ENCODE results near the gene SPIN1. TPM values are rescaled to one million over a fixed set of nuclear protein-coding genes. Genes with fewer than 3 reads are reported as not detected.

SPIN1 gene
- total and polyA plus RNA-seq, 4 donors = 22.6 to 135 (median 35.3) TPM

GRCh38 chr9:88494983-88495721 lies 106.9 kb downstream of the SPIN1 start:
- no peak for TF ChIP-seq CTCF (IDR thresholded peaks at IDR 0.05; ENCODE audit: control extremely low read depth, extremely low read depth)
- H3K9ac ChIP-seq (ENCODE audit: insufficient read depth in 1 of 2, low read length in 2 of 2) = no peak overlapping the region
- H3K4me3 ChIP-seq = no peak overlapping the region
- ATAC-seq (ENCODE audit: insufficient read depth, low FRiP score) = no peak
- H3K27me3 ChIP-seq (ENCODE audit: control insufficient read depth in 3 of 3, insufficient read depth in 3 of 3, low read length in 2 of 3) = no peaks in the 10 kb centered on the region
- H3K9me3 ChIP-seq (ENCODE audit: control insufficient read depth in 4 of 4, insufficient read depth in 3 of 4, low read length in 3 of 4) = no peaks in the 10 kb centered on the region
- no peak overlapping the region for H3K27ac ChIP-seq (ENCODE audit: low read depth in 1 of 2, low read length in 1 of 2)
- WGBS, 2 donors = 92 to 95% methylated on average over 17 of the region's 17 CpGs
- no peak for DNase-seq
- no peaks in the 10 kb centered on the region for H3K4me1 ChIP-seq (ENCODE audit: control insufficient read depth in 5 of 5, insufficient read depth in 5 of 5, low read length in 5 of 5)
- H3K36me3 ChIP-seq (ENCODE audit: control insufficient read depth in 4 of 4, insufficient read depth in 4 of 4, low read length in 4 of 4) = no peaks in the 10 kb centered on the region

- Histone ChIP-seq H3K27me3 (ENCODE audit: control insufficient read depth in 3 of 3, insufficient read depth in 3 of 3, low read length in 2 of 3) (no peaks in the 10 kb centered on the region), H3K4me1 (ENCODE audit: control insufficient read depth in 5 of 5, insufficient read depth in 5 of 5, low read length in 5 of 5) (no peaks in the 10 kb centered on the region), H3K9ac (ENCODE audit: insufficient read depth in 1 of 2, low read length in 2 of 2) (no peak overlapping the region), H3K27ac (ENCODE audit: low read depth in 1 of 2, low read length in 1 of 2) (no peak overlapping the region), H3K36me3 (ENCODE audit: control insufficient read depth in 4 of 4, insufficient read depth in 4 of 4, low read length in 4 of 4) (no peaks in the 10 kb centered on the region), H3K9me3 (ENCODE audit: control insufficient read depth in 4 of 4, insufficient read depth in 3 of 4, low read length in 3 of 4) (no peaks in the 10 kb centered on the region), H3K4me3 (no peak overlapping the region)
- WGBS, 2 donors = 94 to 100% methylated on average over 2 of the region's 2 CpGs
- ATAC-seq (ENCODE audit: insufficient read depth, low FRiP score) (no peak), DNase-seq (no peak)
- TF ChIP-seq CTCF (IDR thresholded peaks at IDR 0.05; ENCODE audit: control extremely low read depth, extremely low read depth) = no peak
Observed at GRCh38 chr9:88497224-88497623, 109.0 kb downstream of the SPIN1 start.

- Histone ChIP-seq H3K27me3 (ENCODE audit: control insufficient read depth in 3 of 3, insufficient read depth in 3 of 3, low read length in 2 of 3) (no peaks in the 10 kb centered on the region), H3K9ac (ENCODE audit: insufficient read depth in 1 of 2, low read length in 2 of 2) (no peak overlapping the region), H3K27ac (ENCODE audit: low read depth in 1 of 2, low read length in 1 of 2) (no peak overlapping the region), H3K4me3 (no peak overlapping the region), H3K36me3 (ENCODE audit: control insufficient read depth in 4 of 4, insufficient read depth in 4 of 4, low read length in 4 of 4) (no peaks in the 10 kb centered on the region), H3K4me1 (ENCODE audit: control insufficient read depth in 5 of 5, insufficient read depth in 5 of 5, low read length in 5 of 5) (no peaks in the 10 kb centered on the region), H3K9me3 (ENCODE audit: control insufficient read depth in 4 of 4, insufficient read depth in 3 of 4, low read length in 3 of 4) (no peaks in the 10 kb centered on the region)
- ATAC-seq (ENCODE audit: insufficient read depth, low FRiP score) (no peak), DNase-seq (no peak)
- 88 to 93% methylated on average over 6 of the region's 6 CpGs for WGBS, 2 donors
- TF ChIP-seq CTCF (IDR thresholded peaks at IDR 0.05; ENCODE audit: control extremely low read depth, extremely low read depth) = no peak
Observed at GRCh38 chr9:88498880-88499279, 110.6 kb downstream of the SPIN1 start.

- DNase-seq (no peak), ATAC-seq (ENCODE audit: insufficient read depth, low FRiP score) (no peak)
- no peaks in the 10 kb centered on the region for H3K27me3 ChIP-seq (ENCODE audit: control insufficient read depth in 3 of 3, insufficient read depth in 3 of 3, low read length in 2 of 3)
- H3K4me1 ChIP-seq (ENCODE audit: control insufficient read depth in 5 of 5, insufficient read depth in 5 of 5, low read length in 5 of 5) = no peaks in the 10 kb centered on the region
- 97 to 98% methylated on average over 5 of the region's 5 CpGs for WGBS, 2 donors
- no peak overlapping the region for H3K9ac ChIP-seq (ENCODE audit: insufficient read depth in 1 of 2, low read length in 2 of 2)
- no peak for TF ChIP-seq CTCF (IDR thresholded peaks at IDR 0.05; ENCODE audit: control extremely low read depth, extremely low read depth)
- no peak overlapping the region for H3K27ac ChIP-seq (ENCODE audit: low read depth in 1 of 2, low read length in 1 of 2)
- H3K4me3 ChIP-seq = no peak overlapping the region
- no peaks in the 10 kb centered on the region for H3K9me3 ChIP-seq (ENCODE audit: control insufficient read depth in 4 of 4, insufficient read depth in 3 of 4, low read length in 3 of 4)
- no peaks in the 10 kb centered on the region for H3K36me3 ChIP-seq (ENCODE audit: control insufficient read depth in 4 of 4, insufficient read depth in 4 of 4, low read length in 4 of 4)
Observed at GRCh38 chr9:88501086-88501485, 112.8 kb downstream of the SPIN1 start.
